Gastroesophageal sphincter (tissue), 3 donors: ENCODE results near the gene KCNK7.

Experiments
- CTCF ChIP-seq, 4 experiments: fragments of 200-600 bp in 2 of 4; fragments of 450-650 bp in 2 of 4; sonication (generic) in 1 of 4; IDR thresholded peaks; one replicate each; pipeline ENCODE4 v1.5.1; 2017 to 2019; ENCODE audit warnings: antibody characterized with exemption in 4 of 4, mild to moderate bottlenecking in 2 of 4, moderate library complexity in 2 of 4
- EP300 ChIP-seq: sonication (generic); formaldehyde crosslinking; IDR thresholded peaks from one replicate; pipeline ENCODE4 v1.6.1; 2017; ENCODE audit warnings: antibody characterized with exemption, mild to moderate bottlenecking
- POLR2A ChIP-seq, 2 donors: fragments of 450-650 bp; IDR thresholded peaks; one replicate each; pipeline ENCODE4 v1.6.1; 2017; ENCODE audit warnings: antibody characterized with exemption in 2 of 2, mild to moderate bottlenecking in 2 of 2, moderate library complexity in 1 of 2

GRCh38 chr11:65616575-65617001 lies 21.0 kb upstream of the KCNK7 start:
- no peak for TF ChIP-seq CTCF (IDR thresholded peaks at IDR 0.05)
- no peak for TF ChIP-seq POLR2A (IDR thresholded peaks at IDR 0.05)
- no peak for TF ChIP-seq EP300
